ENCODE measurements around the gene OR5AL1.

Gene OR5AL1

DNA sequence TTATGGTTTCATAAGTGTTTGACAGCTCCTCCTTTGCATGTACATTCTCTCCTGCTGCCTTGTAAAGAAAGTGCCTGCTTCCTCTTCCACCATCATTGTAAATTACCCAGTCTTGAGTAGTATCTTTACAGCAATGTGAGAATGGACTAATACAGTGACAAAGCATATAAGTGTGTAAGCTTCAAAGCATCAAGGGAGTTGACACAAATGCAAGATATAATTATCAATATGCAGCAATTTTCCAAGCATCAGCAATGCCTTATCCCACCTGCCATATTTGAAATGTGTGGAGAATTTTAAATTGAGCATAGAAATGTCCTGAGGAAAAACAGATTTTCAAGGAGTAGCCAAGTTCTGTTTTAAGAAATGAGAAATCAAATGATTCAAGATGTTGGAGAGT, 1.7 kb upstream of the OR5AL1 start:
- Histone ChIP-seq H3K36me3 (ENCODE audit: insufficient read depth, low read length) (no peaks in the 10 kb centered on the region), H4K20me1 (ENCODE audit: insufficient read depth, low read length, poor library complexity, severe bottlenecking) (no peaks in the 10 kb centered on the region), H3K79me2 (ENCODE audit: insufficient read depth, low read length) (no peaks in the 10 kb centered on the region), H3K9ac (ENCODE audit: low read depth, low read length, poor library complexity, severe bottlenecking) (no peak overlapping the region), H3K4me1 (ENCODE audit: insufficient read depth, low read length, poor library complexity, severe bottlenecking) (no peaks in the 10 kb centered on the region), H3K9me3 (ENCODE audit: insufficient read depth, low read depth, low read length) (no peaks in the 10 kb centered on the region), H3K4me3 (ENCODE audit: low read length, poor library complexity, severe bottlenecking) (no peak overlapping the region), H3K4me2 (ENCODE audit: low read depth, low read length, poor library complexity, severe bottlenecking) (no peak overlapping the region), H3K9me2 (replicated peaks; ENCODE audit: low read depth, low read length) (no peaks in the 10 kb centered on the region), H3K27me3 (ENCODE audit: insufficient read depth, low read length, poor library complexity, severe bottlenecking) (no peaks in the 10 kb centered on the region), H2AFZ (ENCODE audit: low read length) (no peak overlapping the region), H3F3A (ENCODE audit: low read depth) (no peaks in the 10 kb centered on the region)
- TF ChIP-seq, protein P1, sequence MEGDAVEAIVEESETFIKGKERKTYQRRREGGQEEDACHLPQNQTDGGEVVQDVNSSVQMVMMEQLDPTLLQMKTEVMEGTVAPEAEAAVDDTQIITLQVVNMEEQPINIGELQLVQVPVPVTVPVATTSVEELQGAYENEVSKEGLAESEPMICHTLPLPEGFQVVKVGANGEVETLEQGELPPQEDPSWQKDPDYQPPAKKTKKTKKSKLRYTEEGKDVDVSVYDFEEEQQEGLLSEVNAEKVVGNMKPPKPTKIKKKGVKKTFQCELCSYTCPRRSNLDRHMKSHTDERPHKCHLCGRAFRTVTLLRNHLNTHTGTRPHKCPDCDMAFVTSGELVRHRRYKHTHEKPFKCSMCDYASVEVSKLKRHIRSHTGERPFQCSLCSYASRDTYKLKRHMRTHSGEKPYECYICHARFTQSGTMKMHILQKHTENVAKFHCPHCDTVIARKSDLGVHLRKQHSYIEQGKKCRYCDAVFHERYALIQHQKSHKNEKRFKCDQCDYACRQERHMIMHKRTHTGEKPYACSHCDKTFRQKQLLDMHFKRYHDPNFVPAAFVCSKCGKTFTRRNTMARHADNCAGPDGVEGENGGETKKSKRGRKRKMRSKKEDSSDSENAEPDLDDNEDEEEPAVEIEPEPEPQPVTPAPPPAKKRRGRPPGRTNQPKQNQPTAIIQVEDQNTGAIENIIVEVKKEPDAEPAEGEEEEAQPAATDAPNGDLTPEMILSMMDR (conservative IDR thresholded peaks at IDR 0.05; ENCODE audit: low read length), result no peak
- TF ChIP-seq EZH2phosphoT487 (IDR thresholded peaks at IDR 0.05; ENCODE audit: borderline replicate concordance), result no peak

DNA sequence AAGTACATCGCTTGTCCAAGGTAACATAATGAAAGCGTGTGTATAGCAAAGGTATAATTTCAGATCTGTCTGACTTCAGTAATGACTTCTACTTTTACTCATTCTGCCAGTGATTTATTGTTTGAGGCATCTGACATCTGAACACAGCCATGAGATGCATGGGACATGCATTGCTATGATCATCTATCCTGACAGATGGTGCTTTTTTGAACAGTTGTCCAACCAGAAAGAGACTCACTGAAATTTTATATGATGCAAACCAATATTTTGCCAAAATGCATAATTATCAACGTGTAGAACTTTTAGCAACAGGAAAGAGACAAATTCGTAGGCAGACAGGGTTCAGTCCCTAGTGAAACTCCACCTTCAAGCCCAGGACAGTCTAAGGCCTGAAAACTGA, 41.0 kb downstream of the OR5AL1 start:
- no peaks in the 10 kb centered on the region for H3K36me3 ChIP-seq (ENCODE audit: insufficient read depth, low read length)
- no peaks in the 10 kb centered on the region for H3K9me3 ChIP-seq (ENCODE audit: insufficient read depth, low read depth, low read length)
- no peak overlapping the region for H3K4me3 ChIP-seq (ENCODE audit: low read length, poor library complexity, severe bottlenecking)
- H2AFZ ChIP-seq (ENCODE audit: low read length), result no peak overlapping the region
- no peak overlapping the region for H3K4me2 ChIP-seq (ENCODE audit: low read depth, low read length, poor library complexity, severe bottlenecking)
- no peaks in the 10 kb centered on the region for H3F3A ChIP-seq (ENCODE audit: low read depth)
- no peak overlapping the region for H3K9ac ChIP-seq (ENCODE audit: low read depth, low read length, poor library complexity, severe bottlenecking)
- TF ChIP-seq, protein P1 (conservative IDR thresholded peaks at IDR 0.05; ENCODE audit: low read length), result no peak
- no peak for TF ChIP-seq EZH2phosphoT487 (IDR thresholded peaks at IDR 0.05; ENCODE audit: borderline replicate concordance)
- no peaks in the 10 kb centered on the region for H3K79me2 ChIP-seq (ENCODE audit: insufficient read depth, low read length)
- H3K9me2 ChIP-seq (replicated peaks; ENCODE audit: low read depth, low read length), result no peaks in the 10 kb centered on the region
- H3K4me1 ChIP-seq (ENCODE audit: insufficient read depth, low read length, poor library complexity, severe bottlenecking), result no peaks in the 10 kb centered on the region
- H3K27me3 ChIP-seq (ENCODE audit: insufficient read depth, low read length, poor library complexity, severe bottlenecking), result no peaks in the 10 kb centered on the region
- no peaks in the 10 kb centered on the region for H4K20me1 ChIP-seq (ENCODE audit: insufficient read depth, low read length, poor library complexity, severe bottlenecking)

DNA sequence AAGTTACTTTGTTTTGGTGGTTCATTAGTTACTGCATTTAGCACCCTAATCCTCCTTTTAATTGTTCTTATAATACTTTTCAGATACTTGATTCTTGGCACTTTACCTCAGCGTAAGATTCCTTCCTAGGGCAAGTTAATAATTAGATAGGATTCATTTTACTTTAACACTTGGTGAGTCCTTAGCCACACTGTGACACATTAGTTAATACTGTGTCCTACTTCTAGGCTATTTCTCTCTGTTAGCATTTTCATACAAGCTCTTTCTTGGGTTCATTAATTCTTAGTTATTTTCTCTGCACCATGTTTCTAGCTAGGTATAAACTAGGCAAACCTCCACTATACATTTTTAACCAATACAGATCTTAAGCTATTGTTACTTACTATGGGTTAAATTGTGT, 44.6 kb downstream of the OR5AL1 start:
- H3K36me3 ChIP-seq (ENCODE audit: insufficient read depth, low read length), result no peaks in the 10 kb centered on the region
- H3K79me2 ChIP-seq (ENCODE audit: insufficient read depth, low read length), result no peaks in the 10 kb centered on the region
- no peak overlapping the region for H3K4me3 ChIP-seq (ENCODE audit: low read length, poor library complexity, severe bottlenecking)
- no peaks in the 10 kb centered on the region for H3F3A ChIP-seq (ENCODE audit: low read depth)
- H3K9me2 ChIP-seq (replicated peaks; ENCODE audit: low read depth, low read length), result no peaks in the 10 kb centered on the region
- H3K9me3 ChIP-seq (ENCODE audit: insufficient read depth, low read depth, low read length), result no peaks in the 10 kb centered on the region
- H4K20me1 ChIP-seq (ENCODE audit: insufficient read depth, low read length, poor library complexity, severe bottlenecking), result no peaks in the 10 kb centered on the region
- no peak overlapping the region for H3K9ac ChIP-seq (ENCODE audit: low read depth, low read length, poor library complexity, severe bottlenecking)
- no peak overlapping the region for H2AFZ ChIP-seq (ENCODE audit: low read length)
- H3K4me1 ChIP-seq (ENCODE audit: insufficient read depth, low read length, poor library complexity, severe bottlenecking), result no peaks in the 10 kb centered on the region
- no peaks in the 10 kb centered on the region for H3K27me3 ChIP-seq (ENCODE audit: insufficient read depth, low read length, poor library complexity, severe bottlenecking)
- TF ChIP-seq EZH2phosphoT487 (IDR thresholded peaks at IDR 0.05; ENCODE audit: borderline replicate concordance), result no peak
- TF ChIP-seq, protein P1 (conservative IDR thresholded peaks at IDR 0.05; ENCODE audit: low read length), result no peak
- H3K4me2 ChIP-seq (ENCODE audit: low read depth, low read length, poor library complexity, severe bottlenecking), result no peak overlapping the region

Measured in Loucy (cell line).